A549 (cell line): Measurements from ENCODE around the gene ADAM20. TPM values are rescaled to one million over a fixed set of nuclear protein-coding genes. Genes with fewer than 3 reads are reported as not detected.
A peak's percentile ranks its signal among the peaks of the same experiment; 100 is the strongest.

Experiments used
- ATAC-seq, 2 experiments: fragments of 200-7000 bp in 1 of 2; fragments of >200 bp in 1 of 2; cut with Nextera tagmentation in 1 of 2; cut with Tn5 transposase in 1 of 2; 3 replicates each; pipeline versions ENCODE4 v1.8.0 to v1.9.1; 2018 to 2020; ENCODE audit warnings: mild to moderate bottlenecking in 1 of 2, moderate library complexity in 1 of 2
- CTCF ChIA-PET: fragments of 300-600 bp; sonication (Branson Sonifier 250); formaldehyde crosslinking; extraction: SDS; loops from one replicate; lab custom pipeline; 2021; ENCODE audit warnings: antibody characterized with exemption, inconsistent platforms; lab: Yijun Ruan, JAX
- POLR2A ChIA-PET: fragments of 350-600 bp; formaldehyde crosslinking; extraction: SDS; loops from one replicate; lab custom pipeline; 2021; ENCODE audit warnings: antibody characterized with exemption, inconsistent platforms; lab: Yijun Ruan, JAX
- DNase-seq, 2 experiments: peaks; one replicate each; pipeline versions ENCODE4 v3.0.0 to v3.0.0-alpha.2; 2011 to 2016; ENCODE audit warnings: low read depth in 1 of 2, low spot score in 1 of 2
- FAIRE-seq: peaks from 2 replicates; lab custom pipeline; 2011; peaks lifted over from hg19 to GRCh38; lab: Jason Lieb, UNC
- H3K27ac ChIP-seq, 2 experiments: fragments of >200 bp; sonication (Bioruptor Twin); formaldehyde crosslinking; 3 replicates each; pipeline ENCODE4 v1.5.1; 2016 to 2017
- H3K4me1 ChIP-seq: fragments of >200 bp; sonication (Bioruptor Twin); formaldehyde crosslinking; 3 replicates; pipeline ENCODE4 v1.6.1; 2016
- H3K4me2 ChIP-seq: fragments of >200 bp; sonication (Bioruptor Twin); formaldehyde crosslinking; 3 replicates; pipeline ENCODE4 v1.6.1; 2016
- H3K4me3 ChIP-seq: fragments of >200 bp; sonication (Bioruptor Twin); formaldehyde crosslinking; 3 replicates; pipeline ENCODE4 v1.5.1; 2016
- H3K9me3 ChIP-seq: fragments of >200 bp; sonication (Bioruptor Twin); formaldehyde crosslinking; 3 replicates; pipeline ENCODE4 v1.6.1; 2016
- CEBPB ChIP-seq, 2 experiments: fragments of >200 bp in 1 of 2; sonication (Bioruptor Twin) in 1 of 2; formaldehyde crosslinking in 1 of 2; IDR thresholded peaks; 2 replicates each; pipeline ENCODE4 v1.6.1; 2012 to 2016
- CHD2 ChIP-seq: fragments of 150-350 bp; IDR thresholded peaks from 2 replicates; pipeline ENCODE4 v1.6.1; 2014; ENCODE audit warnings: low read length; ENCODE audit not compliant: partially characterized antibody
- EHMT2 ChIP-seq: fragments of 200-600 bp; sonication (generic); IDR thresholded peaks from 2 replicates; pipeline ENCODE4 v1.6.1; 2016; ENCODE audit warnings: antibody characterized with exemption, low read depth, mild to moderate bottlenecking, moderate library complexity
- ESRRA ChIP-seq: fragments of 150-350 bp; IDR thresholded peaks from 2 replicates; pipeline ENCODE4 v1.6.1; 2014; ENCODE audit warnings: mild to moderate bottlenecking, low read length, borderline replicate concordance
- FOSL2 ChIP-seq, 2 experiments: fragments of 450-650 bp in 1 of 2; fragments of >200 bp in 1 of 2; sonication (Bioruptor Twin) in 1 of 2; formaldehyde crosslinking; IDR thresholded peaks; 2 replicates each; pipeline versions ENCODE4 v1.5.0 to v1.6.1; 2016 to 2020; ENCODE audit warnings: mild to moderate bottlenecking in 1 of 2, moderate library complexity in 1 of 2
- GATA3 ChIP-seq: IDR thresholded peaks from 2 replicates; pipeline ENCODE4 v1.6.1; 2012; ENCODE audit warnings: borderline replicate concordance
- HES2 ChIP-seq: fragments of >200 bp; sonication (Bioruptor Twin); formaldehyde crosslinking; IDR thresholded peaks from 2 replicates; pipeline ENCODE4 v1.6.1; 2016
- HMGXB4 ChIP-seq: fragments of 250-450 bp; sonication (Bioruptor Pico); IDR thresholded peaks from 2 replicates; pipeline ENCODE4 v1.5.0; 2021; ENCODE audit warnings: mild to moderate bottlenecking, moderate library complexity, borderline replicate concordance
- HOXA7 ChIP-seq: fragments of 250-450 bp; sonication (Bioruptor Pico); IDR thresholded peaks from 2 replicates; pipeline ENCODE4 v1.5.0; 2020; ENCODE audit warnings: mild to moderate bottlenecking, moderate library complexity
- HOXB5 ChIP-seq: fragments of 250-450 bp; sonication (Bioruptor Pico); IDR thresholded peaks from 2 replicates; pipeline ENCODE4 v1.5.0; 2020; ENCODE audit warnings: mild to moderate bottlenecking, moderate library complexity
- JUN ChIP-seq, 2 experiments: fragments of >200 bp; sonication (Bioruptor Twin); formaldehyde crosslinking; IDR thresholded peaks; 2 replicates in 1 of 2; 3 replicates in 1 of 2; pipeline ENCODE4 v1.6.1; 2016 to 2017
- KDM1A ChIP-seq: fragments of 200-600 bp; sonication (generic); IDR thresholded peaks from 2 replicates; pipeline ENCODE4 v1.6.1; 2016; ENCODE audit warnings: low read depth, mild to moderate bottlenecking
- MAFK ChIP-seq: fragments of 450-650 bp; IDR thresholded peaks from 2 replicates; pipeline ENCODE4 v1.6.1; 2014; ENCODE audit not compliant: partially characterized antibody
- MAX ChIP-seq: IDR thresholded peaks from 2 replicates; pipeline ENCODE4 v1.6.1; 2012
- NR3C1 ChIP-seq: fragments of >200 bp; sonication (Bioruptor Twin); formaldehyde crosslinking; IDR thresholded peaks from 3 replicates; pipeline ENCODE4 v1.6.1; 2017
- PHF8 ChIP-seq: fragments of 200-600 bp; sonication (generic); IDR thresholded peaks from 2 replicates; pipeline ENCODE4 v1.6.1; 2016; ENCODE audit warnings: low read depth, mild to moderate bottlenecking, antibody characterized with exemption, moderate library complexity, borderline replicate concordance
- POLR2AphosphoS2 ChIP-seq: conservative IDR thresholded peaks from 2 replicates; pipeline ENCODE4 v1.6.1; 2012; ENCODE audit warnings: low read length, improper control_type of control experiment, inconsistent platforms
- RAD21 ChIP-seq, 2 experiments: fragments of >200 bp in 1 of 2; sonication (Bioruptor Twin) in 1 of 2; formaldehyde crosslinking in 1 of 2; IDR thresholded peaks in 1 of 2; conservative IDR thresholded peaks in 1 of 2; 2 replicates in 1 of 2; 3 replicates in 1 of 2; pipeline ENCODE4 v1.6.1; 2012 to 2018; ENCODE audit warnings: inconsistent platforms in 1 of 2
- RARB ChIP-seq: fragments of 250-450 bp; sonication (Bioruptor Pico); IDR thresholded peaks from 2 replicates; pipeline ENCODE4 v1.8.0; 2021; ENCODE audit warnings: mild to moderate bottlenecking, moderate library complexity
- REST ChIP-seq: fragments of 200-600 bp; sonication (generic); IDR thresholded peaks from 2 replicates; pipeline ENCODE4 v1.6.1; 2016; ENCODE audit warnings: antibody characterized with exemption, mild to moderate bottlenecking, moderate library complexity
- RFX5 ChIP-seq: fragments of 450-650 bp; IDR thresholded peaks from 2 replicates; pipeline ENCODE4 v1.7.1; 2014; ENCODE audit warnings: antibody characterized with exemption, mild to moderate bottlenecking, moderate library complexity
- RNF2 ChIP-seq: fragments of 200-600 bp; sonication (generic); IDR thresholded peaks from 2 replicates; pipeline ENCODE4 v1.6.1; 2016; ENCODE audit warnings: low read depth, mild to moderate bottlenecking, antibody characterized with exemption, moderate library complexity, borderline replicate concordance
- SMC3 ChIP-seq: fragments of >200 bp; sonication (Bioruptor Twin); formaldehyde crosslinking; IDR thresholded peaks from 3 replicates; pipeline ENCODE4 v1.6.1; 2018; ENCODE audit warnings: inconsistent platforms
- TFCP2L1 ChIP-seq: fragments of 250-450 bp; sonication (Bioruptor Pico); IDR thresholded peaks from 2 replicates; pipeline ENCODE4 v1.5.0; 2021; ENCODE audit warnings: mild to moderate bottlenecking
- TP53 ChIP-seq: fragments of 250-450 bp; sonication (Bioruptor Pico); IDR thresholded peaks from 2 replicates; pipeline ENCODE4 v1.5.0; 2021; ENCODE audit warnings: mild to moderate bottlenecking, moderate library complexity
- ZFP36 ChIP-seq: fragments of 450-650 bp; IDR thresholded peaks from 2 replicates; pipeline ENCODE4 v1.6.1; 2014; ENCODE audit warnings: borderline replicate concordance; ENCODE audit not compliant: partially characterized antibody
- WGBS: methylation state at CpG from one replicate; pipeline ENCODE4 v1.1.6; 2017; ENCODE audit errors: missing lambda C conversion rate; 5-methylcytosine and 5-hydroxymethylcytosine counted together
- polyA plus RNA-seq, 4 experiments: library from polyadenylated mRNA; depleted of rRNA in 3 of 4; stranded (reverse); fragments of >200 nt; fragmentation: RNase III in 1 of 4; extraction: RNeasy Plus Mini Kit Qiagen cat#74134 plus additional on column Dnase treatment in 1 of 4; gene quantifications; 2 replicates in 3 of 4; 3 replicates in 1 of 4; pipeline ENCODE4 v1.2.3, GENCODE V29; 2011 to 2017

The ADAM20 gene
- polyA plus RNA-seq, 2 of the 4 experiments (the other 2 are of a cell fraction) = 0.09 TPM; not detected in 1

GRCh38 chr14:70515811-70516210 lies 19.0 kb downstream of the ADAM20 start:
- ATAC-seq = peak; percentile 23 to 24; a peak in 2 of 6 replicates
- no peak for FAIRE-seq
- CTCF ChIA-PET = no interaction called here
- Histone ChIP-seq H3K4me3 (no peak overlapping the region), H3K4me1 (no peaks in the 10 kb centered on the region), H3K4me2 (no peak overlapping the region), H3K9me3 (peaks cover 11% of the 10 kb centered on the region; the same call in 1 of the 3 replicates), H3K27ac (no peak overlapping the region)
- POLR2A ChIA-PET = no interaction called here
- DNase-seq = no peak
- TF ChIP-seq ESRRA (no peak), RAD21 (conservative IDR thresholded peaks at IDR 0.05 in 1 of 2, IDR thresholded peaks at IDR 0.05 in 1 of 2) (no peak), PHF8 (no peak), TFCP2L1 (CRISPR knock-in tag) (no peak), CHD2 (no peak), EHMT2 (no peak), SMC3 (no peak), RARB (CRISPR knock-in tag) (no peak), HOXB5 (CRISPR knock-in tag) (no peak), CEBPB (IDR thresholded peaks at IDR 0.05) (no peak), MAFK (no peak), JUN (IDR thresholded peaks at IDR 0.05) (no peak), GATA3 (no peak), MAX (no peak), TP53 (CRISPR knock-in tag) (no peak)
- WGBS = 28% methylated on average over 3 of the region's 3 CpGs

GRCh38 chr14:70514168-70515069 lies 20.4 kb downstream of the ADAM20 start:
- H3K4me2 ChIP-seq = no peak overlapping the region
- FAIRE-seq (no peak), DNase-seq (no peak)

More at GRCh38 chr14:70514168-70515069, 20.4 kb downstream of the ADAM20 start:
- H3K4me3 ChIP-seq = no peak overlapping the region
- 19% methylated on average over 4 of the region's 4 CpGs for WGBS
- H3K27ac ChIP-seq = no peak overlapping the region
- POLR2A ChIA-PET = no interaction called here
- CTCF ChIA-PET = interaction anchor here (1.1 kb wide), 1 partner anchor 74 kb away, joined by 3 read pairs; no protein-coding TSS in a partner anchor
- TF ChIP-seq JUN (IDR thresholded peaks at IDR 0.05) (no peak), FOSL2 (IDR thresholded peaks at IDR 0.05) (no peak), FOSL2 (CRISPR knock-in tag; IDR thresholded peaks at IDR 0.05) (no peak), NR3C1 (no peak), REST (no peak), MAFK (no peak), RARB (CRISPR knock-in tag) (no peak), HMGXB4 (CRISPR knock-in tag) (no peak), SMC3 (no peak), HES2 (no peak), POLR2AphosphoS2 (no peak), RAD21 (conservative IDR thresholded peaks at IDR 0.05 in 1 of 2, IDR thresholded peaks at IDR 0.05 in 1 of 2) (no peak), HOXA7 (no peak), ZFP36 (no peak), KDM1A (no peak), RFX5 (no peak), RNF2 (no peak)
- H3K9me3 ChIP-seq = peaks cover 6% of the 10 kb centered on the region; the same call in 1 of the 3 replicates
- no peaks in the 10 kb centered on the region for H3K4me1 ChIP-seq
- no peak for ATAC-seq
